Breast epithelium (tissue), 4 donors: ENCODE results near the gene C4orf51. TPM values are rescaled to one million over a fixed set of nuclear protein-coding genes. Genes with fewer than 3 reads are reported as not detected.
"Not testable (repeated sequence)": the region's sequence is repeated elsewhere in the genome, so short reads cannot be mapped to it uniquely, and the experiment has no call there.

Source experiments
- DNase-seq, 2 donors: peaks; one replicate each; pipeline ENCODE4 v3.0.0-alpha.2; 2019; ENCODE audit warnings: low spot score in 2 of 2
- H3K27ac ChIP-seq, 2 donors: fragments of 200-600 bp; sonication (generic) in 1 of 2; one replicate each; pipeline ENCODE4 v1.5.1; 2016 to 2019; ENCODE audit warnings: mild to moderate bottlenecking in 1 of 2
- H3K27me3 ChIP-seq, 2 donors: fragments of 200-600 bp; sonication (generic) in 1 of 2; one replicate each; pipeline versions ENCODE4 v1.5.1 to v1.6.0; 2017 to 2019; ENCODE audit warnings: control low read depth in 1 of 2, mild to moderate bottlenecking in 1 of 2
- H3K36me3 ChIP-seq: fragments of 200-600 bp; one replicate; pipeline ENCODE4 v1.5.1; 2019
- H3K4me1 ChIP-seq, 2 donors: fragments of 200-600 bp; sonication (generic); one replicate each; pipeline ENCODE4 v1.5.1; 2016 to 2019; ENCODE audit warnings: control low read depth in 1 of 2
- H3K4me3 ChIP-seq, 3 donors: fragments of 200-600 bp; sonication (generic); 1 replicate in 2 of 3; 2 replicates in 1 of 3; pipeline ENCODE4 v1.5.1; 2016 to 2019; ENCODE audit warnings: mild to moderate bottlenecking in 3 of 3, moderate library complexity in 2 of 3
- H3K9me3 ChIP-seq, 2 donors: fragments of 200-600 bp; sonication (generic) in 1 of 2; one replicate each; pipeline ENCODE4 v1.5.1; 2016 to 2019; ENCODE audit warnings: control low read depth in 1 of 2
- POLR2A ChIP-seq: fragments of 450-650 bp; IDR thresholded peaks from one replicate; pipeline ENCODE4 v1.6.1; 2016; ENCODE audit warnings: antibody characterized with exemption, mild to moderate bottlenecking, moderate library complexity
- POLR2AphosphoS5 ChIP-seq, 3 donors: sonication (generic); formaldehyde crosslinking; IDR thresholded peaks; one replicate each; pipeline ENCODE4 v1.6.1; 2017; ENCODE audit warnings: antibody characterized with exemption in 3 of 3
- intact Hi-C: fragments of 100-400 bp; cut with DNase I; formaldehyde crosslinking; loops from one replicate; pipeline ENCODE4 v1.15.1; 2023; ENCODE audit warnings: low total_unique reads
- total RNA-seq, 3 donors: library from RNA; depleted of rRNA; stranded (reverse); fragments of >200 nt; gene quantifications; one replicate each; pipeline ENCODE4 v1.1.0, GENCODE V29; 2016
- TF ChIP-seq, protein P1 (sequence below), 3 donors: fragments of 450-650 bp; IDR thresholded peaks; one replicate each; pipeline ENCODE4 v1.5.1; 2016 to 2017; ENCODE audit warnings: antibody characterized with exemption in 3 of 3, mild to moderate bottlenecking in 3 of 3, moderate library complexity in 3 of 3

Gene C4orf51
- total RNA-seq, result not detected

DNA sequence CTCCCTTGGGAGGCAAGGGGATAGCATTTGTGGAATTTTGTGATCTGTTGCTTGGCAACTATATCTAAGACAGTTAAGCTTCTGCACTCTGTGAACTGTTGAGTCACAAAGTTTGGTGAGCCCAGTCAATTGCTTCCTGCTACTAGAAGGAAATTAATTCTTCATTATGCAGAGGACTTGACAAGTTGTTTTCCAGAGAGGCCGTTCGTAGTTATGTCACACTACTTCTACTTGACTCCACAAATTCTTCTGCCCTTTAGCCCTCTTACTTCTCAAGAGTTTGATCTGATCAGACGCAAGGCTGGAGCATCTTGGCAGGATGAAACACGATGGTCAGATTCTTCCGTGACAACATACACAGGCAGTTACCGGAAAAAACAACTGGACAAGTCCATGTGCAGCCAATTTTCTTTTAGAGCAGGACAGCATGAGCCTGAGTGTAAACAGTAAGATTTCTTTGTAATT lies at the start of gene C4orf51:
TSS of gene C4orf51 (plus strand) at position 156 of the 465 bp plus-strand sequence. CDS start at position 214, 58 bp downstream.
- intact Hi-C loops, result no loop called here

DNA sequence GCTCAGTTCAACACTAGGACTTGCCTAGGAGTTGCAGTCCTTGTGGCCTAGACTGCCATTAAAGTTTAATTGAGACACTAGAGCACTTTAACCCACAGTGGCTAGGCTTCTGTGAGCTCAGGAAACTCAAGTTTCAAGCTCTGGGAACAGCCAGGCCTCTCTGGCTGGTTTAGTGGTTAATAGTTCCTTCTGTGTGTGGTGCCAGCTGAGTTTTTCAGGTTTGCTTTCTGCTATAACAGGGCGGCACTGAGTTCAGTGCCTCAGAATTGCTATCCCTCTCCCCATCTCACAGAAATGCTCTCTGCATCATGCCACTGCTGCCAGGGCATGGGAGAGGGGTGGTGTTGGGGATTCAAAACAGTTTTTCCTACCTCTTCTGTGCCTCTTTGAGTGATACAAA lies 44.8 kb upstream of the C4orf51 start:
- Histone ChIP-seq H3K4me3 (no peak overlapping the region), H3K36me3 (no peaks in the 10 kb centered on the region), H3K9me3 (no peaks in the 10 kb centered on the region), H3K27ac (no peak overlapping the region), H3K27me3 (no peaks in the 10 kb centered on the region), H3K4me1 (no peaks in the 10 kb centered on the region)
- intact Hi-C loops, result no loop called here
- DNase-seq, result no peak
- TF ChIP-seq POLR2A (no peak), POLR2AphosphoS5 (IDR thresholded peaks at IDR 0.05) (no peak)
- TF ChIP-seq, protein P1, sequence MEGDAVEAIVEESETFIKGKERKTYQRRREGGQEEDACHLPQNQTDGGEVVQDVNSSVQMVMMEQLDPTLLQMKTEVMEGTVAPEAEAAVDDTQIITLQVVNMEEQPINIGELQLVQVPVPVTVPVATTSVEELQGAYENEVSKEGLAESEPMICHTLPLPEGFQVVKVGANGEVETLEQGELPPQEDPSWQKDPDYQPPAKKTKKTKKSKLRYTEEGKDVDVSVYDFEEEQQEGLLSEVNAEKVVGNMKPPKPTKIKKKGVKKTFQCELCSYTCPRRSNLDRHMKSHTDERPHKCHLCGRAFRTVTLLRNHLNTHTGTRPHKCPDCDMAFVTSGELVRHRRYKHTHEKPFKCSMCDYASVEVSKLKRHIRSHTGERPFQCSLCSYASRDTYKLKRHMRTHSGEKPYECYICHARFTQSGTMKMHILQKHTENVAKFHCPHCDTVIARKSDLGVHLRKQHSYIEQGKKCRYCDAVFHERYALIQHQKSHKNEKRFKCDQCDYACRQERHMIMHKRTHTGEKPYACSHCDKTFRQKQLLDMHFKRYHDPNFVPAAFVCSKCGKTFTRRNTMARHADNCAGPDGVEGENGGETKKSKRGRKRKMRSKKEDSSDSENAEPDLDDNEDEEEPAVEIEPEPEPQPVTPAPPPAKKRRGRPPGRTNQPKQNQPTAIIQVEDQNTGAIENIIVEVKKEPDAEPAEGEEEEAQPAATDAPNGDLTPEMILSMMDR (IDR thresholded peaks at IDR 0.05), result no peak

More for the DNA sequence above, at the start of gene C4orf51:
- no peaks in the 10 kb centered on the region for H3K4me1 ChIP-seq
- H3K9me3 ChIP-seq, result peaks cover 0 to 5% of the 10 kb centered on the region in 2 donors
- H3K27ac ChIP-seq, result peak within 1 kb of the TSS; percentile 60 to 78
- H3K4me3 ChIP-seq, result peak within 1 kb of the TSS in 1 of 3 donors; percentile 6
- H3K27me3 ChIP-seq, result no peaks in the 10 kb centered on the region
- no peak for DNase-seq
- TF ChIP-seq POLR2AphosphoS5 (IDR thresholded peaks at IDR 0.05) (peak in 1 of 3 donors; percentile 31), POLR2A (no peak)
- TF ChIP-seq, protein P1 (IDR thresholded peaks at IDR 0.05), result no peak
- no peaks in the 10 kb centered on the region for H3K36me3 ChIP-seq

DNA sequence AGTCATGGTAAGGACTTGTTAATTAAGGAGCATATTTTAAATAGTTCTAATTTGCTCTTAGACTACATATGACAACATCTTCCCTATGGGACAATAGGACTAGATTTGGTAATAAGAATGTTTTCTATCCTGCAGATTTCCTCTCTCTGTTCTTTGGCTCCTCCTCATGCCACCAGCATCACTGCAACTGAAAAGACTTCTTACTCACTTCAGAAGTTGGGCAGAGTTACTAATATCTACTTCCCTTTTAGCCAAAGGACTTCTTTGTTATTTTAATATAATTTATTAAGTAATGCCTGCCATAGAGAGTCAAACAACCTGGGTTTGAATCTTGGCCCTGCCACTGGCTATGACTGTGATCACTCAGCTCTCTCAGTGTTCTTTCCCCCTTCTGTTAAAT lies 44.3 kb upstream of the C4orf51 start:
- Histone ChIP-seq H3K27me3 (no peaks in the 10 kb centered on the region), H3K36me3 (no peaks in the 10 kb centered on the region), H3K9me3 (no peaks in the 10 kb centered on the region), H3K4me3 (no peak overlapping the region), H3K4me1 (no peaks in the 10 kb centered on the region), H3K27ac (no peak overlapping the region)
- TF ChIP-seq POLR2A (no peak), POLR2AphosphoS5 (IDR thresholded peaks at IDR 0.05) (no peak)
- TF ChIP-seq, protein P1 (IDR thresholded peaks at IDR 0.05), result no peak
- intact Hi-C loops, result no loop called here
- DNase-seq, result no peak

DNA sequence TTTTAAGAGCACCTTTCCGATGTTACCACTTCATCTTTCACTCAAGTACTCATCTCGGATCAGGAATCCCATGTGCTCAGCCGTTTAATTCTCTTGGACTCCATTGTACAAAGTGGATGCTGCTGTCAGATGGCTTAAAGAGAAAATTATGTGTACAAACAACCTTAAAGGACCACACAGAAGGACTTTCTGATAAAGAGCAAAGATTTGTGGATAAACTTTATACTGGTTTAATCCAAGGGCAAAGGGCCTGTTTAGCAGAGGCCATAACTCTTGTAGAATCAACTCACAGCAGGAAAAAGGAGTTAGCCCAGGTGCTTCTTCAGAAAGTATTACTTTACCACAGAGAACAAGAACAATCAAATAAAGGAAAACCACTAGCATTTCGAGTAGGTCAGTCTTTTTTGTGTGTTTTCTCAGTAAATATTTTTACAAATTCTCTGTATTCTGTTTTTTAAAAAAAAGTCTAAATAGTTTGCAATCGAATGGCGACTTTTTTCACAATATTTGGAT lies 40.7 kb upstream of the C4orf51 start:
- Histone ChIP-seq H3K4me1 (no peaks in the 10 kb centered on the region), H3K4me3 (no peak overlapping the region), H3K36me3 (no peaks in the 10 kb centered on the region), H3K27me3 (no peaks in the 10 kb centered on the region), H3K9me3 (no peaks in the 10 kb centered on the region), H3K27ac (no peak overlapping the region)
- intact Hi-C loops, result no loop called here
- no peak for DNase-seq
- TF ChIP-seq POLR2AphosphoS5 (IDR thresholded peaks at IDR 0.05), result no peak
- TF ChIP-seq, protein P1 (IDR thresholded peaks at IDR 0.05), result no peak
- TF ChIP-seq POLR2A, result no peak

DNA sequence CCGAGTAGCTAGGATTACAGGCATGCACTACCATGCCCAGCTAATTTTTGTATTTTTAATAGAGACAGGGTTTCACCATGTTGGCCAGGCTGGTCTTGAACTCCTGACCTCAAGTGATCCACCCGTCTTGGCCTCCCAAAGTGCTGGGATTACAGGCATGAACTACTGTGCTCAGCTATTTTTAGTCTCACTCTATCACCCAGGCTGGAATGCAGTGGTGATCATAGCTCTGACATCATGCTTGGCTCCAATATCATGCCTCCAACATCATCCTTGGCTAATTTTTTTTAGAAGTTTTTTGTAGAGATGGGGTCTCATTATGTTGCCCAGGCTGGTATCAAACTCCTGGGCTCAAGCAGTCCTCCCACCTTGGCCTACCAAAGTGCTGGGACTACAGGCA lies 39.7 kb upstream of the C4orf51 start:
- DNase-seq, H3K36me3 ChIP-seq, H3K27me3 ChIP-seq, H3K27ac ChIP-seq, H3K4me1 ChIP-seq, H3K4me3 ChIP-seq, intact Hi-C loops, H3K9me3 ChIP-seq: not testable (repeated sequence)

DNA sequence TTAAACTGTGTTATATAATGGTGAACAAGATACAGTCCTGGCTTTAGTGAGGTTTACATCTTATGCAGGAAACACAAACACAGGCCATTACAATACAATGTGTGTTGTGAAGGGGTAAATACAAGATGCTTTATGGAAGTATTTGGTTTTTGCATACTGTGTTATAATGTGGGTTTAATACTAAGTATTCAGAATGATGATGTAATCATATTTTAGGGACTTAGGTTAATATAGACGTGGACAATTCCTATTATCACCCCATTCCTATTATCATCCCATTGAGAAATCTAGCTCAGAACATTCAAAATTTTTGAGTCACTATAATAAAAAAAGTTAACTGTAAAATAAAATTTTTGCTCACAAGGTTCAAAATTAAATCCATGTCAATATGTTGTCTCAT lies 36.7 kb upstream of the C4orf51 start:
- Histone ChIP-seq H3K27me3 (no peaks in the 10 kb centered on the region), H3K9me3 (no peaks in the 10 kb centered on the region), H3K4me3 (no peak overlapping the region), H3K27ac (no peak overlapping the region), H3K36me3 (no peaks in the 10 kb centered on the region), H3K4me1 (no peaks in the 10 kb centered on the region)
- DNase-seq, result no peak
- intact Hi-C loops, result no loop called here
- TF ChIP-seq, protein P1 (IDR thresholded peaks at IDR 0.05), result no peak
- TF ChIP-seq POLR2A (no peak), POLR2AphosphoS5 (IDR thresholded peaks at IDR 0.05) (no peak)
